H1 (cell line): ENCODE data around the gene UBA3. TPM values are rescaled to one million over a fixed set of nuclear protein-coding genes. Genes with fewer than 3 reads are reported as not detected.

ENCODE experiments used
- CTCF ChIA-PET: fragments of 300-600 bp; sonication (Branson Sonifier 250); formaldehyde crosslinking; loops from one replicate; lab custom pipeline; 2021; ENCODE audit not compliant: partially characterized antibody; lab: Charles Lee
- POLR2A ChIA-PET: fragments of 300-600 bp; sonication (Branson Sonifier 250); formaldehyde crosslinking; loops from one replicate; lab custom pipeline; 2021; ENCODE audit warnings: inconsistent platforms; ENCODE audit not compliant: partially characterized antibody; lab: Charles Lee
- DNase-seq, 2 experiments: peaks; one replicate each; pipeline versions ENCODE4 v3.0.0 to v3.0.0-alpha.2; 2010 to 2022; ENCODE audit warnings: low spot score in 2 of 2, low read depth in 1 of 2, mixed read lengths in 1 of 2
- FAIRE-seq: peaks from 2 replicates; lab custom pipeline; 2011; peaks lifted over from hg19 to GRCh38; lab: Jason Lieb, UNC
- H2AFZ ChIP-seq: 2 replicates; pipeline ENCODE4 v1.8.1; 2012; ENCODE audit warnings: low read length, inconsistent platforms
- H2AK5ac ChIP-seq: 2 replicates; pipeline ENCODE4 v1.6.1; 2013; ENCODE audit warnings: low read depth, low read length
- H2BK120ac ChIP-seq: replicated peaks from 2 replicates; pipeline ENCODE3; 2013; ENCODE audit warnings: low read depth, low read length, inconsistent platforms
- H2BK12ac ChIP-seq: 2 replicates; pipeline ENCODE4 v1.6.1; 2013; ENCODE audit warnings: low read depth, low read length
- H2BK15ac ChIP-seq: 2 replicates; pipeline ENCODE4 v1.6.1; 2013; ENCODE audit warnings: low read length
- H2BK20ac ChIP-seq: 2 replicates; pipeline ENCODE4 v1.6.1; 2013; ENCODE audit warnings: low read length
- H2BK5ac ChIP-seq: 2 replicates; pipeline ENCODE4 v1.6.1; 2013; ENCODE audit warnings: low read depth, low read length
- H3K14ac ChIP-seq: 2 replicates; pipeline ENCODE4 v1.6.1; 2013; ENCODE audit warnings: inconsistent platforms; ENCODE audit not compliant: insufficient read length
- H3K18ac ChIP-seq: 2 replicates; pipeline ENCODE4 v1.6.1; 2013; ENCODE audit warnings: low read length; ENCODE audit errors: extremely low read depth
- H3K23ac ChIP-seq: 2 replicates; pipeline ENCODE4 v1.6.1; 2013; ENCODE audit warnings: inconsistent platforms; ENCODE audit not compliant: insufficient read length
- H3K23me2 ChIP-seq: 2 replicates; pipeline ENCODE4 v1.6.1; 2013; ENCODE audit warnings: low read depth, low read length
- H3K27ac ChIP-seq: 2 replicates; pipeline ENCODE4 v1.6.1; 2011; ENCODE audit warnings: low read depth, low read length, inconsistent platforms
- H3K27me3 ChIP-seq, 4 experiments: replicated peaks in 1 of 4; 1 replicate in 1 of 4; 2 replicates in 3 of 4; pipeline versions ENCODE4 v1.6.1 to v1.8.1; 2011 to 2013; ENCODE audit warnings: low read length in 3 of 4, mild to moderate bottlenecking in 3 of 4, inconsistent platforms in 2 of 4, mixed read lengths in 2 of 4, moderate library complexity in 1 of 4; ENCODE audit not compliant: control insufficient read depth in 3 of 4, insufficient read depth in 3 of 4; ENCODE audit errors: extremely low read depth in 1 of 4
- H3K36me3 ChIP-seq, 4 experiments: 2 replicates each; pipeline versions ENCODE4 v1.6.1 to v1.8.1; 2011 to 2013; ENCODE audit warnings: mild to moderate bottlenecking in 4 of 4, low read length in 3 of 4, moderate library complexity in 2 of 4, control low read depth in 1 of 4, inconsistent platforms in 1 of 4; ENCODE audit not compliant: insufficient read depth in 4 of 4, control insufficient read depth in 2 of 4
- H3K4ac ChIP-seq: replicated peaks from 2 replicates; pipeline ENCODE3; 2013; ENCODE audit warnings: low read length, low read depth, mixed read lengths, inconsistent platforms; ENCODE audit not compliant: insufficient read length
- H3K4me1 ChIP-seq, 4 experiments: replicated peaks in 1 of 4; 1 replicate in 1 of 4; 2 replicates in 3 of 4; pipeline versions ENCODE4 v1.6.1 to v1.8.1; 2011 to 2013; ENCODE audit warnings: low read length in 3 of 4, inconsistent platforms in 2 of 4, mixed read lengths in 1 of 4; ENCODE audit not compliant: insufficient read depth in 4 of 4, control insufficient read depth in 3 of 4
- H3K4me2 ChIP-seq, 2 experiments: 2 replicates each; pipeline versions ENCODE4 v1.6.1 to v1.8.1; 2011 to 2013; ENCODE audit warnings: low read depth in 2 of 2, low read length in 2 of 2, control low read depth in 1 of 2, inconsistent platforms in 1 of 2, mild to moderate bottlenecking in 1 of 2; ENCODE audit not compliant: insufficient read depth in 1 of 2
- H3K4me3 ChIP-seq, 4 experiments: fragments of 200-600, 300-600 bp in 1 of 4; sonication (generic), shearing (Covaris generic), sonication (Bioruptor Twin) in 1 of 4; 2 replicates each; pipeline versions ENCODE4 v1.5.1 to v1.8.1; 2011 to 2016; ENCODE audit warnings: low read length in 4 of 4, low read depth in 3 of 4, control low read depth in 2 of 4, inconsistent platforms in 2 of 4, mild to moderate bottlenecking in 2 of 4, mixed read lengths in 1 of 4, moderate library complexity in 1 of 4; ENCODE audit not compliant: insufficient read depth in 2 of 4; ENCODE audit errors: extremely low read depth in 1 of 4
- H3K56ac ChIP-seq: replicated peaks from 2 replicates; pipeline ENCODE3; 2013; ENCODE audit warnings: low read depth, mild to moderate bottlenecking, mixed read lengths, low read length, inconsistent platforms; ENCODE audit not compliant: insufficient read length
- H3K79me1 ChIP-seq: 2 replicates; pipeline ENCODE4 v1.6.1; 2013; ENCODE audit warnings: low read depth, low read length, control low read depth
- H3K79me2 ChIP-seq, 2 experiments: 2 replicates each; pipeline versions ENCODE4 v1.6.1 to v1.8.1; 2012 to 2013; ENCODE audit warnings: low read length in 2 of 2, mild to moderate bottlenecking in 2 of 2, inconsistent platforms in 1 of 2; ENCODE audit not compliant: insufficient read depth in 2 of 2, control insufficient read depth in 1 of 2
- H3K9ac ChIP-seq, 4 experiments: replicated peaks in 1 of 4; 1 replicate in 1 of 4; 2 replicates in 3 of 4; pipeline versions ENCODE4 v1.6.1 to v1.8.1; 2011 to 2013; ENCODE audit warnings: low read depth in 3 of 4, low read length in 3 of 4, control low read depth in 2 of 4, mild to moderate bottlenecking in 2 of 4, moderate library complexity in 2 of 4, inconsistent platforms in 1 of 4; ENCODE audit errors: extremely low read depth in 1 of 4
- H3K9me3 ChIP-seq, 2 experiments: 2 replicates each; pipeline versions ENCODE4 v1.6.1 to v1.8.1; 2012 to 2013; ENCODE audit warnings: mild to moderate bottlenecking in 2 of 2, moderate library complexity in 2 of 2, control low read depth in 1 of 2, inconsistent platforms in 1 of 2, low read depth in 1 of 2, low read length in 1 of 2, mixed read lengths in 1 of 2; ENCODE audit not compliant: insufficient read depth in 2 of 2
- H4K20me1 ChIP-seq, 2 experiments: replicated peaks in 1 of 2; 2 replicates each; pipeline versions ENCODE3 to v1.8.1; 2011 to 2013; ENCODE audit warnings: inconsistent platforms in 2 of 2, low read length in 2 of 2, mild to moderate bottlenecking in 1 of 2; ENCODE audit not compliant: insufficient read depth in 2 of 2, control insufficient read depth in 1 of 2
- H4K5ac ChIP-seq: 2 replicates; pipeline ENCODE4 v1.6.1; 2013; ENCODE audit warnings: low read length, low read depth, mixed read lengths, inconsistent platforms; ENCODE audit not compliant: insufficient read length
- H4K8ac ChIP-seq: 2 replicates; pipeline ENCODE4 v1.8.0; 2013; ENCODE audit warnings: mild to moderate bottlenecking, moderate library complexity, low read length, inconsistent platforms; ENCODE audit not compliant: insufficient read depth; ENCODE audit errors: extremely low read depth
- H4K91ac ChIP-seq: replicated peaks from 2 replicates; pipeline ENCODE3; 2013; ENCODE audit warnings: low read length, mixed read lengths, inconsistent platforms; ENCODE audit not compliant: insufficient read length
- CBX5 ChIP-seq: fragments of 300-800, 300-1000 bp; sonication (generic); IDR thresholded peaks from 2 replicates; pipeline ENCODE4 v1.7.1; 2016; ENCODE audit warnings: antibody characterized with exemption, low read length, low read depth
- RFX5 ChIP-seq: IDR thresholded peaks from 2 replicates; pipeline ENCODE4 v1.6.1; 2011; ENCODE audit warnings: low read depth, low read length, improper control_type of control experiment, borderline replicate concordance
- WGBS, 2 experiments: shearing (Covaris generic) in 1 of 2; methylation state at CpG; one replicate each; pipeline versions ENCODE4 v1.1.6 to v1.1.7; 2013 to 2015; ENCODE audit warnings: low lambda C conversion rate in 2 of 2, mixed read lengths in 2 of 2, inconsistent platforms in 1 of 2, low coverage in 1 of 2, missing lambda C conversion rate in 1 of 2; ENCODE audit not compliant: insufficient replicate concordance in 2 of 2, insufficient coverage in 1 of 2, insufficient read length in 1 of 2; ENCODE audit errors: extremely low coverage in 1 of 2, missing lambda C conversion rate in 1 of 2; 5-methylcytosine and 5-hydroxymethylcytosine counted together
- polyA plus RNA-seq, 7 experiments: library from polyadenylated mRNA; depleted of rRNA in 3 of 7; stranded (reverse) in 5 of 7; unstranded in 2 of 7; fragments of >200 nt in 5 of 7; fragments of 200-250 nt in 2 of 7; gene quantifications; 1 replicate in 5 of 7; 2 replicates in 1 of 7; 4 replicates in 1 of 7; pipeline versions ENCODE4 v1.2.1 to v1.2.3, GENCODE V29; 2011 to 2013; ENCODE audit warnings: missing spikeins in 2 of 7, mixed read lengths in 2 of 7
- total RNA-seq: library from RNA; stranded (reverse); fragmentation: NEBNext Ultra II Directional; extraction: Animal tissue kit (Norgen Biotek cat#: 25700); gene quantifications from 2 replicates; pipeline ENCODE4 v1.2.1, GENCODE V29; 2021

Gene UBA3
- total and polyA plus RNA-seq, 2 of the 8 experiments (the other 6 are each of a cell fraction or from before 2014, with no cell fraction given), result 40.8 to 97.8 TPM

GRCh38 chr3:69107841-69108240, 27.7 kb upstream of the UBA3 start:
- no peaks in the 10 kb centered on the region for H3K23me2 ChIP-seq
- FAIRE-seq (no peak), DNase-seq (no peak)
- H3K36me3 ChIP-seq, result peaks cover 0 to 12% (median 0%) of the 10 kb centered on the region in 4 experiments; a peak in 2 of 8 replicates
- no peak overlapping the region for H2BK15ac ChIP-seq
- H3K4me1 ChIP-seq, result peaks cover 0 to 4% (median 3%) of the 10 kb centered on the region in 4 experiments; a peak in 5 of 7 replicates
- ChIA-PET CTCF (interaction anchor here (3.3 kb wide), 1 partner anchor 13 kb away, joined by 15 read pairs; the partner anchor contains the start of gene LMOD3), POLR2A (no interaction called here)
- no peak overlapping the region for H2AFZ ChIP-seq
- 89% methylated on average over 5 of the region's 5 CpGs; no CpG with 5 or more reads in 1 of the 2 experiments for WGBS, 2 experiments
- H4K91ac ChIP-seq, result no peak overlapping the region
- H3K9ac ChIP-seq, result no peak overlapping the region
- no peaks in the 10 kb centered on the region for H3K27me3 ChIP-seq
- no peak overlapping the region for H2BK120ac ChIP-seq
- H3K4ac ChIP-seq, result no peak overlapping the region
- no peak overlapping the region for H4K8ac ChIP-seq
- no peak for TF ChIP-seq RFX5
- no peak for TF ChIP-seq CBX5
- no peak overlapping the region for H2AK5ac ChIP-seq
- no peaks in the 10 kb centered on the region for H3K9me3 ChIP-seq
- H3K18ac ChIP-seq, result no peak overlapping the region
- H2BK5ac ChIP-seq, result no peak overlapping the region
- H3K56ac ChIP-seq, result no peak overlapping the region
- H3K4me3 ChIP-seq, result no peak overlapping the region
- H3K79me2 ChIP-seq, result no peaks in the 10 kb centered on the region
- no peak overlapping the region for H3K4me2 ChIP-seq
- no peak overlapping the region for H3K23ac ChIP-seq
- H4K5ac ChIP-seq, result no peak overlapping the region
- no peak overlapping the region for H2BK20ac ChIP-seq
- H4K20me1 ChIP-seq, result no peaks in the 10 kb centered on the region
- H3K79me1 ChIP-seq, result no peaks in the 10 kb centered on the region
- no peak overlapping the region for H3K14ac ChIP-seq
- no peak overlapping the region for H2BK12ac ChIP-seq
- no peak overlapping the region for H3K27ac ChIP-seq
